Measurements from ENCODE around the gene FOSL2.
A peak's percentile ranks its signal among the peaks of the same experiment; 100 is the strongest.

FOSL2 gene

GRCh38 chr2:28435241-28435640, 42.6 kb downstream of the FOSL2 start:
- DNase-seq, result no peak

- no peak for DNase-seq
Measured at GRCh38 chr2:28435814-28436351, 43.2 kb downstream of the FOSL2 start.

- no peak for DNase-seq
Measured at GRCh38 chr2:28436525-28437051, 43.9 kb downstream of the FOSL2 start.

- DNase-seq, result no peak
Measured at GRCh38 chr2:28437149-28437835, 44.6 kb downstream of the FOSL2 start.

DNA sequence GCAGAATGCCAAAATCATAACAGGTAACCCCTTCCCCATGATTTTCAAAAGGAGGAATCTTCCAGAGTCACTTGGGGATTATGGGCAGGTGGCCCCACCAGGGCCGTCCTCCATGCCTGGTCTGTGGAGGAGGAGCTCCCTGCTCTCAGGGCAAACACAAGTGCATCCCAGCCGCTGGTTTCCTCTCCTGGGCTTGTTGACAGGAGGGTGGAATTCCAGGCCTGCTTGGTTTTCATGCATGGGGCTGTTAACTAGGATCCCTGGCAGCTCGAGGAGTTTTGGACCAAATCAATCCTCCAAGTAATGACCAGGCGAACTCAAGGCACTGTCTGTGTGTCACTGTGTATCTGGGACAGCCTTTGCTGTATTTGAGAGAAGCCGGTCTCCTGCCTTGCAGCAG, 45.3 kb downstream of the FOSL2 start:
- DNase-seq, result no peak

DNA sequence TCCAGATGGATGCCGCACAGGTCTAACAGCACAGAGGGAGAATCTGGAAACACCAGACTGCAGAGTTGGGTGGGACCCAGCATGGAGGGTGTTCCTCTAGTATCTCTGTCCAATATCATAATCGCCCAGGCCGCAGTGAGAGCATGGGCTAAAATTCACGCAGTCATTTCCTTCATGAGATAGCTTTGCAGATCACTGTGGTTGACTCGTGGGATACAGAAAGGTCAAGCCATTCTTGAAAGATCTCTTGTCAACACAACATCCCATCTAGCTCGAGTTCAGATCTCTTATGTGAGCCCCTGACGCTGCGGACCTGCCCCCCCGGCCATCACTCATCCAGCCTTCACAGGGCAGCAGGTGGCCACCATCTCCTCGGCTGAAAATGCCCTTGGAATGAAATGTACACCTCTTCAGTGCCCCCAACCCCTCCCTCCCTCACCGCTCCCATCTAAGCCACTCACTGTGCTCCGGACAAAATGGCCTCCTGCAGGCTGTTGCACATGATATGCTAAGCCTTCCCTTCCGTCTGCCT, 45.9 kb downstream of the FOSL2 start:
- DNase-seq, result peak; percentile 5

- peak; percentile 2 for DNase-seq
Measured at GRCh38 chr2:28439127-28439526, 46.5 kb downstream of the FOSL2 start.

- DNase-seq, result no peak
Measured at GRCh38 chr2:28439763-28440162, 47.1 kb downstream of the FOSL2 start.

DNA sequence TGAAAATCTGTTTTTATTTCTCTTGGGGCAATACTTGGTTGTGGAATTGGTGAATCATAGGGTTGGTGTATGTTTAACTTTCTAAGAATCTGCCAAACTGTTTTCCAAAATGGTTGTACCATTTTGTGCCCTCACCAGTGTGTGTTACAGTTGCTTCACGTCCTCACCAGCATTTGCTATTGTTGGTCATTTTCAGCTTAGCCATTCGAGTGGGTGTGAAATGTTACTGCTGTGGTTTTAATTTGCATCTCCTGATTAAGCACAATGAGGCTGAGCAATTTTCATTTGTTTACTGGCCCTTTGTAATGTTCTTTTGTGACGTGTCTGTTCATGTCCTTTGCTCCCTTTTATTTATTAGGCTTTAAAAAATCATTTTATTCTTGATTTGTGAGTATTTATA, 49.7 kb downstream of the FOSL2 start:
- DNase-seq, result no peak

DNA sequence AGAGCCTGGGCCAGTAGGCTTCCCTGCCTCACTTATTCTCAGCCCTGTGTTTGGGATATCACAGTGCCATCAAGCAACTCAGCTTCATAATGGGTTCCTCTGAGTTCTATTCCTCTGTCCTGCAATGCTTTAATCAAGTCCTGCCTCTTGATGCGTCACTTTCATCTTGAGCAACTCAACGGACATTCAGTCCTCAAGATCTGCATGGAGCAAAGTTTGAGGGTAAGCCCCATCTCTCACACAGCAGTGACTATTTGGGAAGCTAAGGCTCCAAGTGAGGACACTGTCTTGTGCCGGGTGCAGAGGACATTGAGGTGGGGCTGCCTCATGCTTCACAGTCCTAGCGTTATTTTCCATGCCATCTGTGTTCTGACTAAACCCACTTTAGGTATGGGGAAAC, 52.3 kb downstream of the FOSL2 start:
- no peak for DNase-seq

DNA sequence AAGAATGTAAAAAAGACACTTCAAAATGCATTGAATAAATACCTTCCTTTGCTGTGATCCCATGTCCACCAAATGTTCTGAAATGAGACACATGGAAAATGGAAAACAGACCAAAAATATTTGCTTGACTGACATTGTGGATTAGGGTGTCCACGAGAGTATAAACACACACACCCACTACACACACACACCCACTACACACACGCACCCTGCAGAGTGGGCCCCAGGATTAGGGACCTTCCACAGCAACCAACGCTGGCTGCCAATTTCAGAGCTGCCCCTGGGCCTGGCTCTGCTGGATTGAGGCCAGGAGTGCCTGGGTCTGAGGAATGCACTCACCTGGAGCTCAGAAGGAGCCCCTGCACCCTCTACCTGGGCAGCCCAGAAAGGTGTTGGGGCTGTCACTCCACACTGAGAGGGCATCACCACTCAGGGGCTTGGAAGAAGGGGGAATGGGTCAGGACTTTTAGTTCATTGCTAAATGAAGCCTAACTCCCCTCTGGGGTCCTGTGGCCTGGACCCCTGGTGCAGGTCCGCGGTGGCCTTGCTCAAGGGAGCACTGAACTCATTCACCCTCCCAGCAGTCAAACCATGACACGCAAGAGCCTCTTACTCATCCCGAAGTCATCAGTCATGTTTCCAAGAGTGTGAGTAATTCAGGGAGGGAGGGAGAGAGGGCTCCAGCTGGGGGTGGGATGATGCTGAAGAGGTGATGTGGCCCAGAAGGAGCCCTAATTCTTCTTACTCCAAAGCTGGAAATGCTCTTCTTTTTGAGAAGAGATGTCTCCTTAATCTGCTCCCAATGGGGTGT, 53.0 kb downstream of the FOSL2 start:
- DNase-seq, result no peak

GRCh38 chr2:28446531-28446930, 53.9 kb downstream of the FOSL2 start:
- no peak for DNase-seq

DNA sequence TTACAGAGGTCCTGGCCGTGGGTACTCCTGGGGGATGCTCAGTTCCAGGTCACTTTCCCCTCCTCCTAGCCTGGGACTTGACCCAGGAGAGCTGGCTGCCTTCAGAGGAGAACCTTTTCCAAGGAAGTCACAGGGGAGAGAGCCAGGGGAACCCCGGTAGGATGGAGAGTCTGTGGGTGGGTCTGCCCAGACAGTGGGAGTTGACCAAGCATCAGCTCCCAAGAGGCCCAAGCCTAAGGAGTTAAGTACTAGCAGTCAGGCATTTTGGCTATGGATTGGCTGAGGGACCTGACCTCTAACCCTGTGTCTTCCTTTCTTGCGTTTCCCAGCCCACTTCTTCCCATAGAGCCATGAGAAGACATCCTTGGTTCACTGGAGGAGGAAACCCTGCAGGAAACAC, 54.4 kb downstream of the FOSL2 start:
- DNase-seq, result no peak

- DNase-seq, result no peak
Measured at GRCh38 chr2:28447943-28448792, 55.5 kb downstream of the FOSL2 start.

GRCh38 chr2:28448793-28449100, 56.1 kb downstream of the FOSL2 start:
- DNase-seq, result no peak

GRCh38 chr2:28449126-28449487, 56.4 kb downstream of the FOSL2 start:
- DNase-seq, result no peak

GRCh38 chr2:28449488-28450395, 57.1 kb downstream of the FOSL2 start:
- no peak for DNase-seq

GRCh38 chr2:28450901-28451565, 58.4 kb downstream of the FOSL2 start:
- DNase-seq, result no peak

DNA sequence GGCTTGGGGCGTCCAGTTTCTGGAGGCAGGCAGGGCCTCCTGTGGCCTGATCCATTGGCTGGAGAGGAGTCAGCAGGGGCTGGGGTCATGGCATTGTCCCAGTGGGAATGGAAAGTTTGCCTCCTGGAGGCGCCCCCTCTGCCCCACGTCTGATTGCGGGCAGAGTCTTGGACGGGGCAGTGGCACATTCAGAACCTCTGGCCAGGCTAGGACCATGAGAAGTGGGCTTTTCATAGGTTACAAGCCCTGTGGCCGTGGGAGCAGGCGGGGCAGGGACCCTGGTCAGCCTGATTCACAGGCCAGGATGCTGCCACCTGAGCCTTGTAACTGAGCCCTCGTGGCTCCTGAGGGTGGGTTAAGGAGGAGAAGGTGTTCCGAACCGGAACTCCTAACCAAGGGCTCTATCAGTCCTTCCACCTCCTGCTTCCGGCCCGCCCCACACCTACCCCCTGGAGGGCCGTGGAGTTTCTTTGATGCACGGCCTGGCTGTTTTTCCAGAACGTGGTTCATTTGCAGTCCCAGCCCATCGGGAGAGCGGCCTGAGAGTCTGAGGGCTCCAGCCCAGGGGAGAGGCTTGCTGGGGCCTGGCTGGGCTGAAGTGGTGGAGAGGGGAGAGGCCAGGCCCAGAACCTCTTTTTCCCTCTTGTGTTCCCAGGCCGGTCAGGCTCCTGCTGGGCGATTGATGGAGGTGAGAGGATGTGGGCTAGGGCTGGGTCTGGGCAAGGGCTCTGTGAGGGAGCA, 59.3 kb downstream of the FOSL2 start:
- DNase-seq, result no peak

DNA sequence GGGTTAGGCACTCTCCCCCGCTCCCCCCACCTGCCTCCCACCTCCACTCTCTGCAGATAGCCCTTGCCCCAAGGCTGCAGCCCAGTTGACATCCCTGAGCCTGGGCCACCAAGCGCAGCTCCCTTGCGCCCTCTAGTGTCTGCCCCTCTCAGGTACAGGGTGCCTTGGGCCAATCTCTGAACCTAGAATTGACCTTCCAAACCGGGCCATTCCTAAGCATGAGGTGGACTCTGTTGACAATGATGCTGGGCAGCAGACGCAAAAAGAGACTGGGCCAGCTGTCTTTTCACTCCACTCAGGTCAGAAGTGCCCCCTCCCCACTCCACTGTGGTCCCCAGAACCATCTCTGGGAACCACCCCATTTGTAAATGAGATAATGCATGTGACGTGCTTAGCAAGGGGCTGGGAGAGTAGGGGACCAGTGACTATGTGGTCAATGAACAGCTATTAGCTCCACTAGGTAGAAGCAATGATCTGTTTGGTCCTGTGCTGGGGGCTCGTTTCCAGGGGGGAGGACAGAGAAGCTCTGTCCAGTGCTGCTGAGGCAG, 60.0 kb downstream of the FOSL2 start:
- peak; percentile 59 for DNase-seq
